ENCODE measurements around the gene KYAT1. TPM values are rescaled to one million over a fixed set of nuclear protein-coding genes. Genes with fewer than 3 reads are reported as not detected.

The KYAT1 gene
- total and polyA plus RNA-seq, 2 of the 13 experiments (the other 11 are each of a cell fraction or from before 2014, with no cell fraction given), result 9.2 to 46.5 TPM

DNA sequence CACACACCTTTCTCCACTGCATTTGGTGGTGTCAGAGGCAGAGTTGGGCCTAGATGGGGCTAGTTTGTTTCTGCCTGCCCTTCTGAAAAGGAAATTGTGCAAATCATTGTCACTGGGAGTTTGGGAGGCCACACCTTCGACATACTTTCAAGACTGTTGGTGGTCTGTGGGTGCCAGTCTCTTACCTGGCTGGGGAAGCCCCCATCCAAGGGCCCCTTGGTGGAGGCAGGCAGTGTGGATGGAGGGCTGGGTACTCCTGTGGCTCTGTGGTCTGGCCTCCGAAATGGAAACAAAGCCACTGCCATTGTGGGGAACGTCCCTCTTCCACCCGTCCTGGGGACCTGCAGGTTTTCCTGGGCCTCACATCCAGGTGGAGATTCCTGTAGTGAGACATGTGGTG lies 28.1 kb upstream of the KYAT1 start:
- no TSS peak for BruUV-seq (replicated peaks)
- DNase-seq (ENCODE audit: low spot score) (no peak), FAIRE-seq (no peak), ATAC-seq (no peak)
- TF ChIP-seq, protein P1, sequence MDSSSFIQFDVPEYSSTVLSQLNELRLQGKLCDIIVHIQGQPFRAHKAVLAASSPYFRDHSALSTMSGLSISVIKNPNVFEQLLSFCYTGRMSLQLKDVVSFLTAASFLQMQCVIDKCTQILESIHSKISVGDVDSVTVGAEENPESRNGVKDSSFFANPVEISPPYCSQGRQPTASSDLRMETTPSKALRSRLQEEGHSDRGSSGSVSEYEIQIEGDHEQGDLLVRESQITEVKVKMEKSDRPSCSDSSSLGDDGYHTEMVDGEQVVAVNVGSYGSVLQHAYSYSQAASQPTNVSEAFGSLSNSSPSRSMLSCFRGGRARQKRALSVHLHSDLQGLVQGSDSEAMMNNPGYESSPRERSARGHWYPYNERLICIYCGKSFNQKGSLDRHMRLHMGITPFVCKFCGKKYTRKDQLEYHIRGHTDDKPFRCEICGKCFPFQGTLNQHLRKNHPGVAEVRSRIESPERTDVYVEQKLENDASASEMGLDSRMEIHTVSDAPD (CRISPR knock-in tag; IDR thresholded peaks at IDR 0.05), result no peak
- TF ChIP-seq, protein P2, sequence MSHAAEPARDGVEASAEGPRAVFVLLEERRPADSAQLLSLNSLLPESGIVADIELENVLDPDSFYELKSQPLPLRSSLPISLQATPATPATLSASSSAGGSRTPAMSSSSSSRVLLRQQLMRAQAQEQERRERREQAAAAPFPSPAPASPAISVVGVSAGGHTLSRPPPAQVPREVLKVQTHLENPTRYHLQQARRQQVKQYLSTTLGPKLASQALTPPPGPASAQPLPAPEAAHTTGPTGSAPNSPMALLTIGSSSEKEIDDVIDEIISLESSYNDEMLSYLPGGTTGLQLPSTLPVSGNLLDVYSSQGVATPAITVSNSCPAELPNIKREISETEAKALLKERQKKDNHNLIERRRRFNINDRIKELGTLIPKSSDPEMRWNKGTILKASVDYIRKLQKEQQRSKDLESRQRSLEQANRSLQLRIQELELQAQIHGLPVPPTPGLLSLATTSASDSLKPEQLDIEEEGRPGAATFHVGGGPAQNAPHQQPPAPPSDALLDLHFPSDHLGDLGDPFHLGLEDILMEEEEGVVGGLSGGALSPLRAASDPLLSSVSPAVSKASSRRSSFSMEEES (CRISPR knock-in tag; IDR thresholded peaks at IDR 0.05), result no peak
- TF ChIP-seq HNRNPUL1 (IDR thresholded peaks at IDR 0.05; ENCODE audit: low read depth, low read length), result no peak
- no peak for TF ChIP-seq ATM (IDR thresholded peaks at IDR 0.05; ENCODE audit: borderline replicate concordance)
- TF ChIP-seq ZNF331 (CRISPR knock-in tag; IDR thresholded peaks at IDR 0.05), result no peak
- TF ChIP-seq MIER2 (CRISPR knock-in tag; IDR thresholded peaks at IDR 0.05), result no peak
- TF ChIP-seq HMG20B (CRISPR knock-in tag; conservative IDR thresholded peaks at IDR 0.05), result no peak
- no peak for TF ChIP-seq KLF12 (CRISPR knock-in tag; IDR thresholded peaks at IDR 0.05; ENCODE audit: borderline replicate concordance)
- TF ChIP-seq ZSCAN29 (CRISPR knock-in tag; conservative IDR thresholded peaks at IDR 0.05), result no peak
- no peak for TF ChIP-seq SRY (CRISPR knock-in tag; IDR thresholded peaks at IDR 0.05)
- TF ChIP-seq, protein P3, sequence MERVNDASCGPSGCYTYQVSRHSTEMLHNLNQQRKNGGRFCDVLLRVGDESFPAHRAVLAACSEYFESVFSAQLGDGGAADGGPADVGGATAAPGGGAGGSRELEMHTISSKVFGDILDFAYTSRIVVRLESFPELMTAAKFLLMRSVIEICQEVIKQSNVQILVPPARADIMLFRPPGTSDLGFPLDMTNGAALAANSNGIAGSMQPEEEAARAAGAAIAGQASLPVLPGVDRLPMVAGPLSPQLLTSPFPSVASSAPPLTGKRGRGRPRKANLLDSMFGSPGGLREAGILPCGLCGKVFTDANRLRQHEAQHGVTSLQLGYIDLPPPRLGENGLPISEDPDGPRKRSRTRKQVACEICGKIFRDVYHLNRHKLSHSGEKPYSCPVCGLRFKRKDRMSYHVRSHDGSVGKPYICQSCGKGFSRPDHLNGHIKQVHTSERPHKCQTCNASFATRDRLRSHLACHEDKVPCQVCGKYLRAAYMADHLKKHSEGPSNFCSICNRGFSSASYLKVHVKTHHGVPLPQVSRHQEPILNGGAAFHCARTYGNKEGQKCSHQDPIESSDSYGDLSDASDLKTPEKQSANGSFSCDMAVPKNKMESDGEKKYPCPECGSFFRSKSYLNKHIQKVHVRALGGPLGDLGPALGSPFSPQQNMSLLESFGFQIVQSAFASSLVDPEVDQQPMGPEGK (CRISPR knock-in tag; IDR thresholded peaks at IDR 0.05), result no peak
- no peak for TF ChIP-seq ZNF879 (CRISPR knock-in tag; IDR thresholded peaks at IDR 0.05)
- H3K36me3 ChIP-seq (replicated peaks in 1 of 2; ENCODE audit: control insufficient read depth in 1 of 2, insufficient read depth in 2 of 2, low read length in 2 of 2), result peaks cover 29 to 51% of the 10 kb centered on the region in 2 experiments
- ChIA-PET POLR2A (no interaction called here), CTCF (ENCODE audit: low intra/inter-chr PET ratio, low total read pairs) (no interaction called here)
- 98% methylated on average over 4 of the region's 4 CpGs for WGBS (ENCODE audit: low lambda C conversion rate)
- in situ Hi-C loops (cut with HindIII; ENCODE audit: extremely low pct_ligation_motif_present, low pct_unique_long_range_greater_than_20kb) (no loop called here), intact Hi-C loops (cut with micrococcal nuclease; ENCODE audit: unreplicated experiment) (no loop called here)
- peaks cover 68% of the 10 kb centered on the region for H3K4me1 ChIP-seq (ENCODE audit: insufficient read depth, low read length)
- H3K27ac ChIP-seq (ENCODE audit: extremely low read length, insufficient read depth, low read length), result no peak overlapping the region
- H2AFZ ChIP-seq (ENCODE audit: low read length), result no peak overlapping the region
- no peaks in the 10 kb centered on the region for H3K27me3 ChIP-seq (ENCODE audit: control insufficient read depth in 1 of 2, insufficient read depth in 2 of 2, low read length in 2 of 2)
- H3K9me3 ChIP-seq (ENCODE audit: low read length), result no peaks in the 10 kb centered on the region
- H3K4me3 ChIP-seq (replicated peaks in 1 of 3; ENCODE audit: insufficient read depth in 1 of 3, low read depth in 2 of 3, low read length in 3 of 3), result no peak overlapping the region
- H3K9ac ChIP-seq (ENCODE audit: insufficient read depth, low read depth, low read length), result no peak overlapping the region
- H3K79me2 ChIP-seq (ENCODE audit: insufficient read depth, low read length), result peaks cover 9% of the 10 kb centered on the region
- no peak overlapping the region for H3K4me2 ChIP-seq (ENCODE audit: low read depth, low read length)
- no peaks in the 10 kb centered on the region for H4K20me1 ChIP-seq (ENCODE audit: insufficient read depth, low read length)
